Aorta (tissue), 5 donors: Measurements from ENCODE around the gene IL17B. TPM values are rescaled to one million over a fixed set of nuclear protein-coding genes. Genes with fewer than 3 reads are reported as not detected.

ENCODE experiments used
- ATAC-seq: fragments of 200-7000 bp; cut with Tn5 transposase; one replicate; pipeline ENCODE4 v1.9.1; 2022; ENCODE audit warnings: moderate library complexity; ENCODE audit not compliant: low FRiP score
- DNase-seq, 2 donors: peaks; one replicate each; pipeline ENCODE4 v3.0.0-alpha.2; 2020
- H3K27ac ChIP-seq, 2 donors: one replicate each; pipeline ENCODE4 v1.5.1; 2013; ENCODE audit warnings: low read length in 2 of 2, mild to moderate bottlenecking in 2 of 2, moderate library complexity in 2 of 2, control low read depth in 1 of 2, inconsistent platforms in 1 of 2, low read depth in 1 of 2
- H3K27me3 ChIP-seq, 2 donors: one replicate each; pipeline ENCODE4 v1.6.1; 2013; ENCODE audit warnings: control low read depth in 1 of 2, low read length in 1 of 2, mild to moderate bottlenecking in 1 of 2, moderate library complexity in 1 of 2; ENCODE audit not compliant: insufficient read depth in 2 of 2, control insufficient read depth in 1 of 2
- H3K36me3 ChIP-seq, 2 donors: one replicate each; pipeline ENCODE4 v1.6.1; 2013; ENCODE audit warnings: control low read depth in 1 of 2, low read length in 1 of 2, mild to moderate bottlenecking in 1 of 2; ENCODE audit not compliant: insufficient read depth in 2 of 2, control insufficient read depth in 1 of 2
- H3K4me1 ChIP-seq, 2 donors: one replicate each; pipeline ENCODE4 v1.6.1; 2013; ENCODE audit warnings: low read length in 2 of 2, control low read depth in 1 of 2, mild to moderate bottlenecking in 1 of 2, moderate library complexity in 1 of 2; ENCODE audit not compliant: insufficient read depth in 2 of 2, control insufficient read depth in 1 of 2
- H3K4me3 ChIP-seq, 2 donors: one replicate each; pipeline ENCODE4 v1.5.1; 2013; ENCODE audit warnings: low read length in 2 of 2, control low read depth in 1 of 2, mild to moderate bottlenecking in 1 of 2
- H3K9me3 ChIP-seq: one replicate; pipeline ENCODE4 v1.6.1; 2013; ENCODE audit warnings: mild to moderate bottlenecking, low read length; ENCODE audit not compliant: control insufficient read depth
- WGBS, 2 donors: extraction: QIAGEN DNeasy Blood & Tissue Kit; methylation state at CpG; one replicate each; pipeline ENCODE4 v1.1.7; 2013; 5-methylcytosine and 5-hydroxymethylcytosine counted together
- intact Hi-C, 2 donors: fragments of 100-400 bp; cut with DNase I; formaldehyde crosslinking; loops; one replicate each; pipeline versions ENCODE4 v1.14.2 to v1.15.0; 2022
- polyA plus RNA-seq, 2 donors: library from polyadenylated mRNA; stranded (reverse); fragments of 200-250 nt; gene quantifications; one replicate each; pipeline ENCODE4 v1.2.3, GENCODE V29; 2013
- total RNA-seq, 2 donors: library from RNA; stranded (reverse); fragmentation: NEBNext Ultra II Directional; extraction: Animal tissue kit (Norgen Biotek cat#: 25700); gene quantifications; one replicate each; pipeline ENCODE4 v1.2.1, GENCODE V29; 2021
- donor health status: healthy with polysubstance abuse.
- donor health status: Bipolar disorder and iron deficiency.
- donor health status: DM: no; HTN: no; CAD: no.
- donor health status: DM: no; HTN: no; CAD: no.
- donor health status: DM: yes; HTN: yes; CAD: no.

The IL17B gene
- total and polyA plus RNA-seq, 4 donors, result 2.8 to 18.0 (median 8.3) TPM

GRCh38 chr5:149378241-149378820 lies 761 bp downstream of the IL17B start:
- Histone ChIP-seq H3K36me3 (no peaks in the 10 kb centered on the region), H3K9me3 (no peaks in the 10 kb centered on the region), H3K27ac (peak overlapping the region; percentile 30 to 96), H3K27me3 (no peaks in the 10 kb centered on the region), H3K4me1 (no peaks in the 10 kb centered on the region), H3K4me3 (no peak overlapping the region)
- intact Hi-C loops, result no loop called here
- DNase-seq (peak in 1 of 2 donors; percentile 39), ATAC-seq (no peak)
- 20 to 25% methylated on average over 5 of the region's 5 CpGs for WGBS, 2 donors

GRCh38 chr5:149376711-149377447 lies 2.2 kb downstream of the IL17B start:
- DNase-seq, result no peak
- H3K27me3 ChIP-seq, result no peaks in the 10 kb centered on the region

GRCh38 chr5:149376104-149376503 lies 3.0 kb downstream of the IL17B start:
- Histone ChIP-seq H3K36me3 (no peaks in the 10 kb centered on the region), H3K9me3 (no peaks in the 10 kb centered on the region), H3K4me3 (no peak overlapping the region), H3K27ac (no peak overlapping the region), H3K27me3 (no peaks in the 10 kb centered on the region), H3K4me1 (peaks cover 0 to 3% of the 10 kb centered on the region in 2 donors)
- WGBS, 2 donors, result 94 to 97% methylated on average over 12 of the region's 12 CpGs
- DNase-seq (no peak), ATAC-seq (no peak)
- intact Hi-C loops, result no loop called here

More at GRCh38 chr5:149376711-149377447, 2.2 kb downstream of the IL17B start:
- Histone ChIP-seq H3K4me1 (peaks cover 0 to 2% of the 10 kb centered on the region in 2 donors), H3K27ac (no peak overlapping the region), H3K4me3 (no peak overlapping the region), H3K9me3 (no peaks in the 10 kb centered on the region), H3K36me3 (no peaks in the 10 kb centered on the region)
- ATAC-seq, result no peak
- intact Hi-C loops, result no loop called here
- WGBS, 2 donors, result 92 to 93% methylated on average over 7 of the region's 7 CpGs

- no peak for DNase-seq
- Histone ChIP-seq H3K9me3 (no peaks in the 10 kb centered on the region), H3K4me1 (peaks cover 0 to 3% of the 10 kb centered on the region in 2 donors), H3K27me3 (no peaks in the 10 kb centered on the region), H3K4me3 (no peak overlapping the region), H3K36me3 (no peaks in the 10 kb centered on the region), H3K27ac (no peak overlapping the region)
- no peak for ATAC-seq
- intact Hi-C loops, result no loop called here
- 80 to 84% methylated on average over 6 of the region's 6 CpGs for WGBS, 2 donors
Observed at GRCh38 chr5:149375434-149375833, 3.7 kb downstream of the IL17B start.

- H3K4me1 ChIP-seq, result peaks cover 0 to 3% of the 10 kb centered on the region in 2 donors
- no peak for ATAC-seq
- intact Hi-C loops, result no loop called here
- DNase-seq, result no peak
- H3K36me3 ChIP-seq, result no peaks in the 10 kb centered on the region
- no peak overlapping the region for H3K4me3 ChIP-seq
- 73% methylated on average over 3 of the region's 3 CpGs for WGBS, 2 donors
- H3K9me3 ChIP-seq, result no peaks in the 10 kb centered on the region
- H3K27ac ChIP-seq, result no peak overlapping the region
- H3K27me3 ChIP-seq, result no peaks in the 10 kb centered on the region
Observed at GRCh38 chr5:149374801-149375200, 4.3 kb downstream of the IL17B start.

GRCh38 chr5:149374303-149374702 lies 4.8 kb downstream of the IL17B start:
- intact Hi-C loops, result no loop called here
- no peak for ATAC-seq
- H3K27ac ChIP-seq, result no peak overlapping the region
- WGBS, 2 donors, result 92 to 94% methylated on average over 20 of the region's 20 CpGs
- no peaks in the 10 kb centered on the region for H3K36me3 ChIP-seq
- no peaks in the 10 kb centered on the region for H3K27me3 ChIP-seq
- no peak for DNase-seq
- H3K9me3 ChIP-seq, result no peaks in the 10 kb centered on the region
- H3K4me1 ChIP-seq, result peaks cover 0 to 3% of the 10 kb centered on the region in 2 donors
- no peak overlapping the region for H3K4me3 ChIP-seq

GRCh38 chr5:149372932-149373331 lies 6.2 kb downstream of the IL17B start:
- no peak overlapping the region for H3K4me3 ChIP-seq
- DNase-seq, result no peak
- 71 to 75% methylated on average over 3 of the region's 3 CpGs for WGBS, 2 donors
- ATAC-seq, result no peak
- H3K36me3 ChIP-seq, result no peaks in the 10 kb centered on the region
- H3K4me1 ChIP-seq, result peaks cover 0 to 3% of the 10 kb centered on the region in 2 donors
- intact Hi-C loops, result no loop called here
- H3K9me3 ChIP-seq, result no peaks in the 10 kb centered on the region
- H3K27me3 ChIP-seq, result no peaks in the 10 kb centered on the region
- H3K27ac ChIP-seq, result peak overlapping the region; percentile 45 to 80

GRCh38 chr5:149372076-149372795 lies 6.9 kb downstream of the IL17B start:
- Histone ChIP-seq H3K4me3 (no peak overlapping the region), H3K27ac (peak overlapping the region; percentile 79 to 80), H3K27me3 (no peaks in the 10 kb centered on the region), H3K36me3 (no peaks in the 10 kb centered on the region), H3K9me3 (no peaks in the 10 kb centered on the region), H3K4me1 (peaks cover 0 to 3% of the 10 kb centered on the region in 2 donors)
- WGBS, 2 donors, result 9 to 14% methylated on average over 4 of the region's 4 CpGs
- intact Hi-C loops, result no loop called here
- DNase-seq, result no peak
- ATAC-seq, result no peak
